Lower leg skin (tissue), 4 donors: Measurements from ENCODE around the gene RSPH4A. TPM values are rescaled to one million over a fixed set of nuclear protein-coding genes. Genes with fewer than 3 reads are reported as not detected.

ENCODE experiments used
- DNase-seq, 2 donors: peaks; one replicate each; pipeline ENCODE4 v3.0.0-alpha.2; 2019; ENCODE audit warnings: low spot score in 2 of 2
- H3K4me3 ChIP-seq: fragments of 200-600 bp; sonication (generic); 2 replicates; pipeline ENCODE4 v1.5.1; 2017; ENCODE audit warnings: mild to moderate bottlenecking, low read depth; ENCODE audit not compliant: poor library complexity, severe bottlenecking
- POLR2A ChIP-seq, 2 donors: fragments of 450-650 bp; IDR thresholded peaks; one replicate each; pipeline ENCODE4 v1.6.1; 2016 to 2017; ENCODE audit warnings: antibody characterized with exemption in 2 of 2, mild to moderate bottlenecking in 1 of 2, moderate library complexity in 1 of 2
- WGBS, 2 donors: methylation state at CpG; one replicate each; pipeline ENCODE4 v1.1.5; 2018; 5-methylcytosine and 5-hydroxymethylcytosine counted together
- intact Hi-C: fragments of 100-400 bp; cut with DNase I; formaldehyde crosslinking; loops from one replicate; pipeline ENCODE4 v1.15.0; 2023; ENCODE audit warnings: low total_unique reads
- total RNA-seq, 4 donors: library from RNA; depleted of rRNA; stranded (reverse); fragments of >200 nt; gene quantifications; one replicate each; pipeline ENCODE4 v1.1.0, GENCODE V29; 2016
- TF ChIP-seq, protein P1 (sequence below), 3 donors: fragments of 450-650 bp; IDR thresholded peaks; one replicate each; pipeline ENCODE4 v1.5.1; 2016; ENCODE audit warnings: antibody characterized with exemption in 3 of 3, mild to moderate bottlenecking in 3 of 3, moderate library complexity in 2 of 3

RSPH4A gene
- total RNA-seq, 4 donors from 2014 or later, result 0.19 to 0.68 (median 0.34) TPM; not detected in 1

DNA sequence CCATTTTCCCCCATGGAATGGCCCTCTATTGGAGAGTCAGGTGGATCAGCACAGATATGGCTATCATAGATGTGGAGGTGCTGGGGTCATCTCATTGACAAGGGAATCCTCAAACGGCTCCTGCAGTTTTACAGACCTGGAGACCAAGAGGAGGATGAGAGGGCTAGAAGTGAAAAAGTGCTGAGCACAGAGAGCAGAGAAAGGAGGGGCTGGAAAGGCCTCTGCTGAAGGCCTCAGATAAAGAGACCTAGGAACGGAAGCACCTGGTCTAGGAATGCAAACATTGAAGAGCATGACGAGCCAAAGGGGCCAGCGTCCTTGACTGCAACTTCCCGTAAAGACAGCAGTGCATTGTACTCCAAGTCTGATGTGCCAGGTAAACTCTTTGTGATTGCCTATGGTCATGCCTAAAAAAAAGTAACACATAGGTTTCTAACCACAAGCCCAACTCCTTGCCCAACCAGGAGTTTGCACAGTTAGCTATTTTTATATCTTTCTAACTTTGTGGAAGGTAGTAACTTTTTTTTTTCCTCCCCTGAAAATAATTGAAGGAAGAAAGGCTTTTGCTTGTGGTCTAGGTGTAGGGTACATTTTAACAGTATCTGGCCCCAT, 15.2 kb downstream of the RSPH4A start:
- TF ChIP-seq, protein P1, sequence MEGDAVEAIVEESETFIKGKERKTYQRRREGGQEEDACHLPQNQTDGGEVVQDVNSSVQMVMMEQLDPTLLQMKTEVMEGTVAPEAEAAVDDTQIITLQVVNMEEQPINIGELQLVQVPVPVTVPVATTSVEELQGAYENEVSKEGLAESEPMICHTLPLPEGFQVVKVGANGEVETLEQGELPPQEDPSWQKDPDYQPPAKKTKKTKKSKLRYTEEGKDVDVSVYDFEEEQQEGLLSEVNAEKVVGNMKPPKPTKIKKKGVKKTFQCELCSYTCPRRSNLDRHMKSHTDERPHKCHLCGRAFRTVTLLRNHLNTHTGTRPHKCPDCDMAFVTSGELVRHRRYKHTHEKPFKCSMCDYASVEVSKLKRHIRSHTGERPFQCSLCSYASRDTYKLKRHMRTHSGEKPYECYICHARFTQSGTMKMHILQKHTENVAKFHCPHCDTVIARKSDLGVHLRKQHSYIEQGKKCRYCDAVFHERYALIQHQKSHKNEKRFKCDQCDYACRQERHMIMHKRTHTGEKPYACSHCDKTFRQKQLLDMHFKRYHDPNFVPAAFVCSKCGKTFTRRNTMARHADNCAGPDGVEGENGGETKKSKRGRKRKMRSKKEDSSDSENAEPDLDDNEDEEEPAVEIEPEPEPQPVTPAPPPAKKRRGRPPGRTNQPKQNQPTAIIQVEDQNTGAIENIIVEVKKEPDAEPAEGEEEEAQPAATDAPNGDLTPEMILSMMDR (IDR thresholded peaks at IDR 0.05), result no peak
- no peak for TF ChIP-seq POLR2A (IDR thresholded peaks at IDR 0.05)
- 57 to 65% methylated on average over 5 of the region's 5 CpGs for whole genome bisulfite sequencing, 2 donors
- no peak overlapping the region for H3K4me3 ChIP-seq
- intact Hi-C loops, result no loop called here
- DNase-seq, result no peak

DNA sequence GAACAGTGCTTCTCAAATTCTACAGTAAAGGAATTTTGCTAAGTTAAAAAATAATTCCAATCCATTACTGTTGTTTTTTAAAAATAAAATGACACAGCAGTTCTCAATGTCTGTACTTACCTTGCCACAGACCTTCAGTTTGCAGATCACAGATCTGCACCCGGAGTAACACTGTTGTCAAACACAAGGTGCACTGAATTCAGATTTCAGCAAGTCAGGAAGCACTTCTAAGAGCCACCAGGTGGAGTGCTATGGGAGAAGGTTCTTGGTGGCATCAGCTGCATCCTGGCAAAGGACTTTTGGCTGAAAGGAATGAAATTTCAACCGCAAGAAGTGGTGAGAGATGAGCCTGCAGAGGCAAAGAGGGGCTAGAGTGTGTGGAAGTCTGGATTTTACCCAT, 17.4 kb downstream of the RSPH4A start:
- no peak overlapping the region for H3K4me3 ChIP-seq
- intact Hi-C loops, result no loop called here
- 88 to 95% methylated on average over 2 of the region's 2 CpGs for WGBS, 2 donors
- DNase-seq, result no peak
- TF ChIP-seq, protein P1 (IDR thresholded peaks at IDR 0.05), result no peak
- TF ChIP-seq POLR2A (IDR thresholded peaks at IDR 0.05), result no peak

DNA sequence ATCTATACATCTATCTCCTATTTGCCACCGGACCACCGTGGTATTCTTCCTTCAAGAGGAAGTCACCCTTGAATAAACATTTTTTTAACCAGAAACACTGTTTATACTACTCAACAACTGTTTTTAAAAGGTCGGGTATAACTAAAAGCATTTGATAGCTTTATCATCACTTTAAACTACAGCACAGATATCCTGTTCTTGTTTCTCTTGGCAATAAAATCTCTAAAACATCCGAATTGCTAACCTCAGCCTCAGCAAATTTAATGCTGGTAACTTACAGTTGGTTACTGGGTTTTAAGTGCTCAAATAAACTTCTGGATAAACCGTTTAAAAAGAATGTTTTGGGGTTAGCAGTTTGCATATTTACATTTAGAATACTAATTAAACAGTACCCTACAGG, 31.9 kb downstream of the RSPH4A start:
- WGBS, 2 donors, result 55 to 77% methylated on average over 5 of the region's 5 CpGs
- intact Hi-C loops, result no loop called here
- DNase-seq, result no peak
- TF ChIP-seq, protein P1 (IDR thresholded peaks at IDR 0.05), result no peak
- no peak for TF ChIP-seq POLR2A (IDR thresholded peaks at IDR 0.05)
- no peak overlapping the region for H3K4me3 ChIP-seq

DNA sequence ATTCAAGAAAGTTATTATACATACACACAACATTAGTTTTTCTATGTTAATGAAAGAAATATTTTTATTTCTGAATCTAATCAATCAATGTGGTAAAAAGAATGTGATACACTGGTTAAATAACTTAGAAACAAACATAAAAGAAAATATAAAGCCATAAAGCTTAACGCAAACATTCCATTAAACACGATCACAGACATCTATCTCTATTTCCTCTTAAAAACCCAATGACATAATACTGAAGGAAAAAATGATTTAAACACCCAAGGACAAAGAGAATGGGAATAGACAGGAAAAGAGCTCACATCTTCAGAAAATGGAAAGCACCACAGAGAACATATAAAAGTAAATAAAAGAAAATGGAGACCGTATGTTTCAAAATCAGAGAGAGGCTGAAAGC, 32.9 kb downstream of the RSPH4A start:
- 86 to 87% methylated on average over 3 of the region's 3 CpGs for WGBS, 2 donors
- TF ChIP-seq, protein P1 (IDR thresholded peaks at IDR 0.05), result no peak
- TF ChIP-seq POLR2A (IDR thresholded peaks at IDR 0.05), result no peak
- no peak overlapping the region for H3K4me3 ChIP-seq
- no peak for DNase-seq
- intact Hi-C loops, result no loop called here

DNA sequence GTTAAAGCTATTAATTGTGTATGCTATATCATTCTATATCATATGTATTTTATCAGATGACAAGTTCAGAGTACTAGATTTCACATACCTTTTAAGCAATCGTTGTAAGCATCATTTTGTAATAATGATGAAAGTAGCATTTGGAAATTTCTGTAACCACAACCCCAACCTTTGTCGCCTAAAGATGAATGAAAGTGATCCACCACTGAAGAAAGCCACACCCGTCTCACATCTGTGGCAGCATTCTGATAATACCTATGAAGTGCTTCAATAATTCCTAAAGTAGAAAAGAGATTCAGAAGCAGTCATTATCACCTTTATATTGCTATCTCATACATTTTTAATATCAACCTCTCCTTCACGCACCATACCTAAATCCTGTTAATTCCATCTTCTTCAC, 35.6 kb downstream of the RSPH4A start:
- no peak for DNase-seq
- intact Hi-C loops, result no loop called here
- 79 to 86% methylated on average over 4 of the region's 4 CpGs for WGBS, 2 donors
- H3K4me3 ChIP-seq, result no peak overlapping the region
- no peak for TF ChIP-seq POLR2A (IDR thresholded peaks at IDR 0.05)
- TF ChIP-seq, protein P1 (IDR thresholded peaks at IDR 0.05), result no peak

DNA sequence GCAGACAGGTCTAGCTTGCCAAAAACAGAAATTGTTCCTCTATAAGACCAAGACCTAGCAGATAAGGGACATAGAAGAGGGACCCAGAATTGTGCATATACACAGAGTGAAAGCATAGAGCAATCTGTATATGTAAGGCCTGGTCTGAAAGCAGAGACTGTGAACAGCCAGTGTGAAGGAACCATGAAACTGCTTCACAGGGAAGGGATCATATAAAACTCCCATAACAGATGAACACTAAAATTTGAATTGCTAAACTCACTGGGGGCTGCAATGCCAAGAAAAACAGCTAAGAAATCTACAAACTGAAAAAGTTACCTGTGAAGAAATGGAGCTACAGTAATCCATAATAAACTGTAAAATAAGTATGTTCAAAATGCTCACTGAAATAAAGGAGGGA, 45.3 kb downstream of the RSPH4A start:
- intact Hi-C loops, result no loop called here
- DNase-seq, result no peak
- H3K4me3 ChIP-seq, result no peak overlapping the region
- no peak for TF ChIP-seq POLR2A (IDR thresholded peaks at IDR 0.05)
- TF ChIP-seq, protein P1 (IDR thresholded peaks at IDR 0.05), result no peak
